ENCODE measurements around the gene CNOT10. TPM values are rescaled to one million over a fixed set of nuclear protein-coding genes. Genes with fewer than 3 reads are reported as not detected.

The CNOT10 gene
- total RNA-seq, 2 donors from 2014 or later, result 12.5 to 25.3 TPM

DNA sequence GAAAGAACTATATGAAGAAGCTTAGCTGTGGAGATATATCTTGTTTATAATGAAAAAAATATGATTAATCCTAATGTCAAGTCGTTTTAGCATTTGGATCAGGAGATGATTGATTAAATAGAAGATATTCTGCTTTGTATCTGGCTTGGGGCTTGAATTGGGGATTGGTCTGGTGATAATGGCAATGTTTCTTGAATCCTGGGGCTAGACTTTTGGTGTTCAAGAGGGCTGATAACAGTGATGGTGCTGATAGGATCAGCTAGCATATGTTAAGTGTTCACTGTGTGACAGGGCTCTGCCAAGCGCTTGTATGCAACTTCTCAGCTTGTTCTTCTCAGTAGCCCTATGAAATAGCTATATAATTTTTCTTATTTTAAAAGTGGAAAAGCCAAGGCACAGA, 20.2 kb downstream of the CNOT10 start:
- H3K27ac ChIP-seq, result no peak overlapping the region
- peaks cover 10 to 15% of the 10 kb centered on the region in 2 donors for H3K4me1 ChIP-seq (ENCODE audit: control insufficient read depth in 1 of 2, low read depth in 2 of 2)
- no peak for ATAC-seq (ENCODE audit: insufficient number of reproducible peaks, low FRiP score, low read depth)
- TF ChIP-seq, protein P1, sequence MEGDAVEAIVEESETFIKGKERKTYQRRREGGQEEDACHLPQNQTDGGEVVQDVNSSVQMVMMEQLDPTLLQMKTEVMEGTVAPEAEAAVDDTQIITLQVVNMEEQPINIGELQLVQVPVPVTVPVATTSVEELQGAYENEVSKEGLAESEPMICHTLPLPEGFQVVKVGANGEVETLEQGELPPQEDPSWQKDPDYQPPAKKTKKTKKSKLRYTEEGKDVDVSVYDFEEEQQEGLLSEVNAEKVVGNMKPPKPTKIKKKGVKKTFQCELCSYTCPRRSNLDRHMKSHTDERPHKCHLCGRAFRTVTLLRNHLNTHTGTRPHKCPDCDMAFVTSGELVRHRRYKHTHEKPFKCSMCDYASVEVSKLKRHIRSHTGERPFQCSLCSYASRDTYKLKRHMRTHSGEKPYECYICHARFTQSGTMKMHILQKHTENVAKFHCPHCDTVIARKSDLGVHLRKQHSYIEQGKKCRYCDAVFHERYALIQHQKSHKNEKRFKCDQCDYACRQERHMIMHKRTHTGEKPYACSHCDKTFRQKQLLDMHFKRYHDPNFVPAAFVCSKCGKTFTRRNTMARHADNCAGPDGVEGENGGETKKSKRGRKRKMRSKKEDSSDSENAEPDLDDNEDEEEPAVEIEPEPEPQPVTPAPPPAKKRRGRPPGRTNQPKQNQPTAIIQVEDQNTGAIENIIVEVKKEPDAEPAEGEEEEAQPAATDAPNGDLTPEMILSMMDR (IDR thresholded peaks at IDR 0.05), result no peak
- no peaks in the 10 kb centered on the region for H3K36me3 ChIP-seq
- no peak for DNase-seq (ENCODE audit: low spot score)
- H3K4me3 ChIP-seq, result no peak overlapping the region
- no peaks in the 10 kb centered on the region for H3K9me3 ChIP-seq
- H3K27me3 ChIP-seq (replicated peaks; ENCODE audit: insufficient read depth), result no peaks in the 10 kb centered on the region

DNA sequence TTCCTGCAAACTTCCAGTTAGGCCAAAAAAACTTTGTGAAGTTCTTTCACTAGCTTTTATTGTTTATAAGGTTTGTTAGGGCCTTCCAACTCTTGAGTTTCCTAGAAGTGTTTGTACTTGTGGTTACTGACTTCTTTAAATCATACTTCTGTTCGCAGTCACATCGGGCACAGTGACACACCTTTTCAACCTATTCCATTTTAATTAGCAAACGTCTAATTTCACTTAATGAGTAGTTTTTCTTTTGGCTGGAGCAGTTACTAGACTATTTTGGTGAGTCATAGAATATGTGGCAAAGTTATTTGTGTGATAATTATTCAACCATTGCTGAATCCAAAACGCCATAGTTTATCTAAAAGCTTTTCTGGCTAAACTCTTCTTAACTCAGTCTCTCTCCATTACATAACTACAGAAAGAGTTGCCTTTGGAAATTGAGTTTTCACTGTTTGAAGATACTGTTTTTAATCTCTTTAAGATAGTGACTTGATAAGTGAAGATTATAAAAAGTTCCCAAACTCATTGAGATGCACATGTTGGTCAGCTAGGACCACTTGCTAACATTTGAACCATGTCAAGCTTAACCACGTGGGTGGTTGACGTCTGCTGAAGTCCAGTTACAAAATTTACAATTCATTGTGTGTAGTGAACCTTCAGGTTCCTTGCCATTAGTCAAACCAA, 21.5 kb downstream of the CNOT10 start:
- no peaks in the 10 kb centered on the region for H3K9me3 ChIP-seq
- no peaks in the 10 kb centered on the region for H3K27me3 ChIP-seq (replicated peaks; ENCODE audit: insufficient read depth)
- DNase-seq (ENCODE audit: low spot score) (no peak), ATAC-seq (ENCODE audit: insufficient number of reproducible peaks, low FRiP score, low read depth) (no peak)
- H3K4me3 ChIP-seq, result no peak overlapping the region
- peaks cover 5% of the 10 kb centered on the region for H3K36me3 ChIP-seq
- H3K27ac ChIP-seq, result no peak overlapping the region
- TF ChIP-seq, protein P1 (IDR thresholded peaks at IDR 0.05), result no peak
- H3K4me1 ChIP-seq (ENCODE audit: control insufficient read depth in 1 of 2, low read depth in 2 of 2), result peaks cover 10 to 15% of the 10 kb centered on the region in 2 donors

DNA sequence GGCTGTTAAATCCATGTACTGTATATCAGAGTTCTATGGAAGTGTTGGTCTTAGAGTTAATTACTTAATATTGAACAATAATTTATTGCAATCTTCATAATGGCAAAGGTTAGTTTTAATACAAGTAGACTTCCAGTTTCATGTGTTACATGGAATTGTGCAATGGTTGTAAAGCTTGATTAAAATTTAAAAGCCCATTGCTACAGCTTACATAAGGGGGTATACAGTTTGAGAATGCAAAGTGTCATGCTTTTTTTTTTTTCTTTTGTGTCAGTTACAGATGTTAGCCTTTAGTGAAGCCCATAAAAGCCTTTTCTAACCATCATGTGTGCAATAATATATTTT, 22.0 kb downstream of the CNOT10 start:
- Histone ChIP-seq H3K36me3 (peaks cover 5% of the 10 kb centered on the region), H3K9me3 (no peaks in the 10 kb centered on the region), H3K4me1 (ENCODE audit: control insufficient read depth in 1 of 2, low read depth in 2 of 2) (peaks cover 10 to 15% of the 10 kb centered on the region in 2 donors), H3K27ac (no peak overlapping the region), H3K27me3 (replicated peaks; ENCODE audit: insufficient read depth) (no peaks in the 10 kb centered on the region), H3K4me3 (no peak overlapping the region)
- TF ChIP-seq, protein P1 (IDR thresholded peaks at IDR 0.05), result no peak
- no peak for DNase-seq (ENCODE audit: low spot score)
- no peak for ATAC-seq (ENCODE audit: insufficient number of reproducible peaks, low FRiP score, low read depth)

DNA sequence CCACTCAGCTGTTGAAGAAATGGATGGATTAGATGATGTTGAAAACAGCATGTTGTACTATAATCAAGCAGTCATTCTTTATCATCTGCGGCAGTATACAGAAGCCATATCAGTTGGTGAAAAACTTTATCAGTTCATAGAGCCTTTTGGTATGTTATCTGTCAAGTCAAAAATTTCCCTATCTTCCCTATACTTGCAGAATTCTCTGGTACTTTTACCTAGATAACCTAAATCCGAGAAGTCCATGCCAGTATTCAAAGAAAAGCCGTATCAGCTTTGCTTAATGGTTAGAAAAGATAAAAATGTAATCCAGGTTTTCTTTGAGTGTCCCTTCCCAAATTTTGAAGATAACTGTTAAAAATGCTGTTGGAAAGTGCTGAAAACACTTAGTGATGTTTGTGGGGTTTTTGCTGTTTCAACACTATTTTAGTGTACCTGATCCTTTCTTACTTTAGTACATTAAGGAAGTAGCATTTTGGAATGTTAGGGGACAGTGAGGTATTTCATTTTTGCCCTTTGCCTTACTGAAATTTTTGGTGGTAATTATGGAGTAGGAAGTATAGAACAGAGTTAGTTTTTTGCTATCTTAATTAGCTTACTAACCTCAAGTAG, 23.8 kb downstream of the CNOT10 start:
- DNase-seq (ENCODE audit: low spot score), result no peak
- no peak overlapping the region for H3K4me3 ChIP-seq
- H3K27me3 ChIP-seq (replicated peaks; ENCODE audit: insufficient read depth), result no peaks in the 10 kb centered on the region
- H3K9me3 ChIP-seq, result no peaks in the 10 kb centered on the region
- ATAC-seq (ENCODE audit: insufficient number of reproducible peaks, low FRiP score, low read depth), result no peak
- H3K4me1 ChIP-seq (ENCODE audit: control insufficient read depth in 1 of 2, low read depth in 2 of 2), result peaks cover 10 to 15% of the 10 kb centered on the region in 2 donors
- TF ChIP-seq, protein P1 (IDR thresholded peaks at IDR 0.05), result no peak
- peaks cover 13% of the 10 kb centered on the region for H3K36me3 ChIP-seq
- H3K27ac ChIP-seq, result no peak overlapping the region

DNA sequence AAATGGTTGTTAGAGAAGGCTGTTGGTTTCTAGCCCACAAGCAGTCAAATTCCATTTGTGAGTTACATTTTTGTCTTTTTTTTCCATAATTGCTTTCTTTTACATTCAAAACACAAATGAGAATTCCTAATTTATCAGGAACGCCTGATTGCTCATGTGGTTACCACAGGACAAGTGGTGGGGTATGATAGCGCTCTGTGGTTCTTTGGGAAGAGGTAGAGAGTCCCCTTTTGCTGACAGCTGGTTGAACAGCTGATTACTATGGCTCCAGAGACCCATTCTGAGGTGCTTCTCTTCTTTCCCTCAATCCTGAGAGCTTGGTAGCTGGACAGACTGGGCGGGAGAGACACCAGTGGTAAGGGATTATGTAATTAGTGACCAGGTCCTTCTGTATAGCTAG, 24.4 kb downstream of the CNOT10 start:
- Histone ChIP-seq H3K4me1 (ENCODE audit: control insufficient read depth in 1 of 2, low read depth in 2 of 2) (peaks cover 5 to 15% of the 10 kb centered on the region in 2 donors), H3K36me3 (peaks cover 13% of the 10 kb centered on the region), H3K9me3 (no peaks in the 10 kb centered on the region), H3K27ac (no peak overlapping the region), H3K27me3 (replicated peaks; ENCODE audit: insufficient read depth) (no peaks in the 10 kb centered on the region), H3K4me3 (no peak overlapping the region)
- ATAC-seq (ENCODE audit: insufficient number of reproducible peaks, low FRiP score, low read depth) (no peak), DNase-seq (ENCODE audit: low spot score) (no peak)
- TF ChIP-seq, protein P1 (IDR thresholded peaks at IDR 0.05), result no peak

Measured in thoracic aorta (tissue), 2 donors.